Kidney epithelial cell (primary cell): ENCODE results near the gene EML1. TPM values are rescaled to one million over a fixed set of nuclear protein-coding genes. Genes with fewer than 3 reads are reported as not detected.

Experiments used
- DNase-seq: peaks from one replicate; pipeline ENCODE4 v3.0.0-alpha.2; 2010; ENCODE audit warnings: low read depth
- H3K27me3 ChIP-seq: 2 replicates; pipeline ENCODE4 v1.6.0; 2011; ENCODE audit warnings: low read length; ENCODE audit not compliant: control insufficient read depth, insufficient read depth
- H3K36me3 ChIP-seq: 2 replicates; pipeline ENCODE4 v1.5.1; 2011; ENCODE audit warnings: low read length; ENCODE audit not compliant: control insufficient read depth, insufficient read depth
- H3K4me3 ChIP-seq: 2 replicates; pipeline ENCODE4 v1.5.1; 2011; ENCODE audit warnings: low read depth, mild to moderate bottlenecking, control low read depth, low read length
- total RNA-seq: library from RNA; depleted of rRNA; stranded (reverse); fragments of >200 nt; gene quantifications from 2 replicates; pipeline ENCODE4 v1.2.3, GENCODE V29; 2015
- TF ChIP-seq, protein P1 (sequence below): IDR thresholded peaks from 2 replicates; pipeline ENCODE4 v1.5.1; 2011; ENCODE audit warnings: mild to moderate bottlenecking, moderate library complexity, low read length, control low read depth, inconsistent platforms; ENCODE audit not compliant: insufficient read depth, poor library complexity, severe bottlenecking

EML1 gene
- total RNA-seq, 1 donor from 2014 or later = 11.6 TPM

DNA sequence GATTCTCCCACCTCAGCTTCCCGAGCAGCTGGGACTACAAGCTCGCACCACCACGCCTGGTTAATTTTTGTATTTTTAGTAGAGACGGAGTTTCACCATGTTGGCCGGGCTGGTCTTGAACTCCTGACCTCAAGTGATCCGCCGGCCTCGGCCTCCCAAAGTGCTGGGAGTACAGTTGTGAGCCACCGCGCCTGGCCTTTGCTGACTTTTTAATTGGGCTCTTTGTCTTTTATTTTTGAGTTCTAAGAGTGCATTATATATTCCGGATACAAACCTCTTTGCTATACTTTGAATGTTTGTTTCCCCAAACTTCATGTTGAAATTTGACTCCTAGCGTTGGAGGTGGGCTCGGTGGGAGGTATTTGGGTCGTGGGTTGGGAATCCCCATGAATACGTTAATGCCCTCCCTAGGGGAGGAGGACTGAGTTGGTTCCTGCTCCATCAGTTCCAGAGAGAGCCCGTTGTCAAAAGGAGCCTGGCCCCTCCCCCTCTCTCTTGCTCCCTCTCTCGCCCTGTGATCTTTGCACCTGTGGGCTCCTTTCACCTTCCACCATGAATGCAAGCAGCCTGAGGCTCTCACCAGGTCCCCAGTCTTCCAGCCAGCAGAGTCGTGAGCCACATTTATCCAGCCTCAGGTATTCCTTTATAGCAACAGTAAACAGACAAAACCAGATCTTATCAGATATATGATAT lies 168.8 kb downstream of the EML1 start:
- Histone ChIP-seq H3K27me3 (peaks cover 8% of the 10 kb centered on the region), H3K36me3 (no peaks in the 10 kb centered on the region), H3K4me3 (no peak overlapping the region)
- TF ChIP-seq, protein P1, sequence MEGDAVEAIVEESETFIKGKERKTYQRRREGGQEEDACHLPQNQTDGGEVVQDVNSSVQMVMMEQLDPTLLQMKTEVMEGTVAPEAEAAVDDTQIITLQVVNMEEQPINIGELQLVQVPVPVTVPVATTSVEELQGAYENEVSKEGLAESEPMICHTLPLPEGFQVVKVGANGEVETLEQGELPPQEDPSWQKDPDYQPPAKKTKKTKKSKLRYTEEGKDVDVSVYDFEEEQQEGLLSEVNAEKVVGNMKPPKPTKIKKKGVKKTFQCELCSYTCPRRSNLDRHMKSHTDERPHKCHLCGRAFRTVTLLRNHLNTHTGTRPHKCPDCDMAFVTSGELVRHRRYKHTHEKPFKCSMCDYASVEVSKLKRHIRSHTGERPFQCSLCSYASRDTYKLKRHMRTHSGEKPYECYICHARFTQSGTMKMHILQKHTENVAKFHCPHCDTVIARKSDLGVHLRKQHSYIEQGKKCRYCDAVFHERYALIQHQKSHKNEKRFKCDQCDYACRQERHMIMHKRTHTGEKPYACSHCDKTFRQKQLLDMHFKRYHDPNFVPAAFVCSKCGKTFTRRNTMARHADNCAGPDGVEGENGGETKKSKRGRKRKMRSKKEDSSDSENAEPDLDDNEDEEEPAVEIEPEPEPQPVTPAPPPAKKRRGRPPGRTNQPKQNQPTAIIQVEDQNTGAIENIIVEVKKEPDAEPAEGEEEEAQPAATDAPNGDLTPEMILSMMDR = no peak
- DNase-seq = no peak

DNA sequence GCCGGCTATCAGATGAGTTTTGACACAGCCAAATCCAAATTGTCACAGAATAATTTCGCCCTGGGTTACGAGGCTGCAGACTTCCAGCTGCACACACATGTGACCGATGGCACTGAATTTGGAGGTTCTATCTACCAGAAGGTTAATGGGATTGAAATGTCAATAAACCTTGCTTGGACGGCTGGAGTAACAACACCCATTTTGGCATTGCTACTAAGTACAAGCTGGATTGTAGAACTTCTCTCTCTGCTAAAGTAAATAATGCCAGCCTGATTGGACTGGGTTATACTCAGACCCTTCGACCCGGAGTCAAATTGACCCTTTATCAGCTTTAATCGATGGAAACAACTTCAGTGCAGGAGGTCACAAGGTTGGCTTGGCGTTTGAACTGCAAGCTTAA lies 171.8 kb downstream of the EML1 start:
- no peak for DNase-seq
- Histone ChIP-seq H3K27me3 (peaks cover 3% of the 10 kb centered on the region), H3K4me3 (no peak overlapping the region), H3K36me3 (no peaks in the 10 kb centered on the region)
- TF ChIP-seq, protein P1 = no peak

DNA sequence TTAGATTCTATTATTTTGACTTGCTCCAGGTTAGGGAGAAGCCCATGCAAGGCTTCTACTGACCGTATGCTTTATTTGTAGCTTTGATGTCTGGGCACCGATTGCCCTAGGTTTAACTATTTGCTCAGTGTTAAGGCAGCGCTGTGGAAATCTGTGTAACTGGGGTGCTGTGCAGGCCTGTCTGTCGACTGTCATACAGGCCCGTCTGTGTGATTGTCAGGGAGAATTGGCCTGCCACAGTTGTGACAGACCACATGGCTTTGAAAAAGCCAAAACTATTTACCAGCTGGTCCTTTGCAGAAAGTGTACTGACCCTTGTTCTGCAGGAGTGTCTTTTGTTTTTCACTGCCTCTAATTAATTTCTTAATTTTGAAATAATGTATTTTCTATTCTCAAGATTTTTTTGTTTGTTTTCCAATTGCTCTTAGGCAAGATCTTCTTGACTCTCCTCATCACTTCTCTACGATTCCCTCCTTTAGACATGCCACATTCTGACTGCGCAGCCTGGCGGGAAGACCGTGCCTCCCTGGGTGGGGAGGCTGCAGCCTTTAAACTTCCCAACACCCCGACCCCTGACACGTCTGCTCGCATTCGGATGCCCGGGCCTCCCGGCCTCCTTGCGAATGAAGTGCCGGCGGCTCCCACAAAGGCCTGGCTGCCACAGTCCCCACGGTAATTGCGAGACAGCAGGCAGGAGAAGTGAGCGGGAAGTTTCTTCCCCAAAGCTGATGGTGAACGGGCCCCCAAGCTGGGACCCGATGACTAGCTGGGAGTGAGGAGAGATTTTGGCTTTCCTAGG lies 173.0 kb downstream of the EML1 start:
- no peak for DNase-seq
- H3K27me3 ChIP-seq = no peaks in the 10 kb centered on the region
- H3K4me3 ChIP-seq = no peak overlapping the region
- TF ChIP-seq, protein P1 = no peak
- no peaks in the 10 kb centered on the region for H3K36me3 ChIP-seq

DNA sequence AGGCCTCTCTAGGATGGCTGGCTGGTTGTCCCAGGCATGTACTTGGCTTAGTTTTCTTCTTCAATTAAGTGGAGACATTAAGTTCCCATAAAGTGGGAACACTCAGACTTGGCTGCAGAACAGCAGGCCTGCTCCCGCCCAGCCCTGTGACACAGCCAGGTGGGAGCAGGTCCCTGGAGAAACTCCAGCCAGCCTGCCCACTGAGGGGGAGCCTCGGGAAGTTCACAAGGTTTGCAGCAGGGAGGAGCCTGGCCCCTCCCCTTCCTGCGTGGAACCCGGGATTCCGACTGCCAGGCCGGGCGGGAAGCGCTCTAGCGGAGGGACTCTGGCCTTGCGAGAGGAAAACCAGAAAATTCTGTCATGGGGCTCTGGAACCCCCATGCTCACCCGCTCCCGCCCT lies 173.7 kb downstream of the EML1 start:
- H3K27me3 ChIP-seq = no peaks in the 10 kb centered on the region
- no peak overlapping the region for H3K4me3 ChIP-seq
- no peaks in the 10 kb centered on the region for H3K36me3 ChIP-seq
- no peak for DNase-seq
- TF ChIP-seq, protein P1 = no peak

DNA sequence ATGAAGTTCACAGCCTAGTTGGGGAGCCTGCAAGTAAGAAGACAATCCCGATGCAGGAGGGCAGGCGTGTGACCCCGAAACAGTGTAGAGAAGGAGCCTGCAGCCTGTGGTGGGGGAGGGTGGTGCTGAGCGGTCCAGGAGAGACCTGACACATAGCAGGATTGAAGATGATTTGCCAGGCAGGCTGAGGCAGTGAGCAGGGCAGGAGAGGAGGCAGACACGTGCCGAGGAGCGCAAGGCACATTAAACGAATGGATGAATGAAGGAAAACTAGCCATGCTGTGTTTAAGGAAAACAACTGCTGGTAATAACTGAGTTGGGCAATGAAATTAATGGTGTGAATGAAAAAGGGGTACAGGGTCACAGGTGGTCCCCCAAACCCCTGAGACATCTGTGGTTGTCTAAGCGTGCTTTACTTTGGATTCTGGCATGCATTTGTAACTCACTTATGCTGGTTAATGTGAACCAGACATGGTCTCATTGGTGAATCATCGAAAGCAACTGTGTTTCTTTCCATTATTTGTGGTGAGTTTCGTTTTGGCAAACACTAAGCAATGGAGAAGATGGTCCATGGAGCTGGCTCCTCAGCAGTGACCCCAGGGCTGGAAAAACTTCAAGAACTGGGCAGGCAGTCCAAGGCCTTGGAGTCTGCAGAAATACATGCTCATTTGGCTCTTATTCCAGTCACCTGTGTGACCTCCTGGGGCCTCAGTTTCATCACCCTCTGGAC lies 175.1 kb downstream of the EML1 start:
- TF ChIP-seq, protein P1 = no peak
- Histone ChIP-seq H3K36me3 (no peaks in the 10 kb centered on the region), H3K4me3 (no peak overlapping the region), H3K27me3 (no peaks in the 10 kb centered on the region)
- peak; percentile 68 for DNase-seq
